HG02798 (cell line): Measurements from ENCODE around the gene CCDC9B.

Source experiments
- ATAC-seq: cut with Tn5 transposase; IDR thresholded peaks from one replicate; pipeline ENCODE4 v1.9.1; 2021; ENCODE audit warnings: mild to moderate bottlenecking; ENCODE audit not compliant: unreplicated experiment, poor library complexity

Gene CCDC9B

GRCh38 chr15:40331637-40332036 lies 9.1 kb downstream of the CCDC9B start:
- no peak for ATAC-seq

- ATAC-seq: no peak
Observed at GRCh38 chr15:40331026-40331425, 9.7 kb downstream of the CCDC9B start.

DNA sequence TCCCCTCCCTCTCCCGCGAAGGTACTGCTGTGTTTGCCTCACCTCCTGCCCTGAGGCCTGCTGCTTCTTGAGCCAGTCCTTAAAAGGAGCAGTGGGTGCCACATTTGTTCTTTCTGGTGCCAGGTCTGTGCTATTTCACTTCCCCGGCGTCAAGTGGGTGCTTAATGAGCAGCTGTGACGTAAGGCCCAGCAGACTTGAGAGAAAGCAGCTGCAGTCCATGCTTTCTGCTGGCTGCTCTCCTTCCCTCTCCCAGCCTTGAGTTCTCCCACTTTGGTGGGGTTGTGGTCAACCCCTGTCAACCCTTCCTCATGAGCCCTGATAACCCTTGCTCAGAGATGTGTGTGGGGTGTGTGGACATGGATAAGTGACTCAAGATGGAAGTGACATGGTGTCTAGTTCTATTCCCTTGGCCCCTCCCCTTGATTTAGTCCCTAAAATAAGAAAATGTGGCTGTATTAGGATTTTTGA lies 10.3 kb downstream of the CCDC9B start:
- no peak for ATAC-seq

DNA sequence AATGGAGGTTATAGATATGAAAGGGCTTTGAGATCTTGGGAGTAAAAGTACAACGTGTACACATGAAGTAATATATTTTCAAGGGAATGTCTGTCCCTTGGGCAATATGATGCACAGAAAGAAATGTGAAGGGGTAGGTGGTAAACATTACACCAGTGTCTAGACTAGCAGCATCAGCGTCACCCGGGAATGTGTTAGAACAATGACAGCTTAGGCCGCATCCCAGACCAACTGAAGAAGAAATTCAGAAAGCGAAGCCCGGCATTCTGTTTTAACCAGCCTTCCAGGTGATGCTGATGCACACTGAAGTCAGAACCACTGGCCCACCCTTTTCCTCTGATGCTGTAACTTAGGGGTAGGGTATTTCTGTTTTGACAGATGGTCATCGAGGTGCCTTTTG lies 10.9 kb downstream of the CCDC9B start:
- no peak for ATAC-seq

DNA sequence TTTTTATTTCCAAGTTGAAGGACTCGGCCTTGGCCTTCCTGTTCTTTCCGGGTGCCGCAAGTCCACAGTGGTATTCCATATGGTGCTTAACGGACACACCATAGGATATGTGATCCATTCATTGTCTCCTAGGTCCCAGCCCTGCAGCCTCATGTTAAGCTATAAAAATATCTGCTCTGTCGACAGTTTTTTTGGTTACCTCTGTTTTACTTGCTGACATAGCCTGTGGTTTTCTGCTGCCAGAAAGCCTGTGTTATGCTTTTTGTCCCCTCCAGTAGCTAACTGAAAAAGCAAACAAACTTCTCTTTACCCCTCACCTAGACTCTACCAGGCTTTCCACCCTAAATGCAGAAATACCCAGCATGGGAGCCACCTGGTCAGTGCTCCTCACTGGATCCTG lies 12.0 kb downstream of the CCDC9B start:
- ATAC-seq: no peak

GRCh38 chr15:40328176-40328575 lies 12.6 kb downstream of the CCDC9B start:
- ATAC-seq: no peak

DNA sequence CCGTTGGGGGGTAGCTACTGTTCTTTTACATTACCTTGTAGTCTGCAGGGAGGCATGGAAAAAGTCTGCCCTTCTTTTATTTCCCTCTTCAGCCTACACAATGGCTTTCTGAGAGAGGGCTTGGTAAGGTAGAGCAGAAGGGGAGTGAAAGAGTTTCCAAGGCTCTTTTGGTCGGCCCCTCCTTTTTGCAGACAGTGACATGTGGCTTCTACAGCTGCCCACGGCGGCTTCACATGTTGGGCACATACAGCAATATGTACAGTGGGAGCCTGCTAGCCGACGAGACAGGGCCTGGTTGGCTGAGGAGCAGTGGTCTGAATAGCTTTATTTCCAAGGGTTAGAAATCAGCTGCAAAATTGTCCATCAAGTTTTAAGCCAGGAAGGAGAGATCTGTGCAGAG lies 13.3 kb downstream of the CCDC9B start:
- no peak for ATAC-seq

DNA sequence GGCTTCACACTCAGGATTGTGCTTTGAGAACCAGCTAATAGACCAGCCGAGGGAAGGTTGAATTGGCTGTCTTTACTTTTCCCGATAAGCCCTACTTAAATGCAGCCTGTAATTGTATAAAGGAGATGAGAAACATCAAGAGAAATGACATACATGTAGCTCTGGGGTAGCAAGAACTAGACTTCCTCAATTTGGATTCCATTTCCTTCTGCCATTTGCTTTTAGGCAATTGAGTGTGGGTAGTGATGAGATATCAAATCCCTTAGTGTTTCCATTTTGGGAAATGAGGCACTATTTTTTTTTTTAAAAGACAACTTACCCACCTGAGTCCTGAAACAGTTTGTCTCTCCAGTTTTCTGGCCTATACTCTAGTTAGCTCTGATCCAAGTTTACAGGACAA lies 15.0 kb downstream of the CCDC9B start:
- no peak for ATAC-seq

DNA sequence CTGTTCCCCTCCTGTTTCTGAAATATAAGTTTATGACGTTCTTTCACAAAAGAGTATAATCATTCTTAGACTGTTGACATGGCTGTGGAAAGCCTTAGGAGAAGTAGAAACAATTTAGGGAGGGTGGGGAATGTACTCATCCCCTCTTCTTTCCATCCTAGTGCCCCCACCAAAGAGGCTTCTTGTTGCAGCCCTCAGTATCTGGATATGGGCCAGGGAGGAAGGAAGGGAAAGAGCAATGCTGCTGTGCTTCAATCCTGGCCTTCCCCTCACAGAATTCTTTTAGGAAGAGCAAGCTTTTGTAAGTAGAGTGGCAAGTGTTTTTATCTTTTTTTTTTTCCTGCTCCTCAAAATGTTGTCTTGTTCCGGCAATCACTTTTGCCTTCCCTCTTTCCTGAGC lies 15.6 kb downstream of the CCDC9B start:
- no peak for ATAC-seq

DNA sequence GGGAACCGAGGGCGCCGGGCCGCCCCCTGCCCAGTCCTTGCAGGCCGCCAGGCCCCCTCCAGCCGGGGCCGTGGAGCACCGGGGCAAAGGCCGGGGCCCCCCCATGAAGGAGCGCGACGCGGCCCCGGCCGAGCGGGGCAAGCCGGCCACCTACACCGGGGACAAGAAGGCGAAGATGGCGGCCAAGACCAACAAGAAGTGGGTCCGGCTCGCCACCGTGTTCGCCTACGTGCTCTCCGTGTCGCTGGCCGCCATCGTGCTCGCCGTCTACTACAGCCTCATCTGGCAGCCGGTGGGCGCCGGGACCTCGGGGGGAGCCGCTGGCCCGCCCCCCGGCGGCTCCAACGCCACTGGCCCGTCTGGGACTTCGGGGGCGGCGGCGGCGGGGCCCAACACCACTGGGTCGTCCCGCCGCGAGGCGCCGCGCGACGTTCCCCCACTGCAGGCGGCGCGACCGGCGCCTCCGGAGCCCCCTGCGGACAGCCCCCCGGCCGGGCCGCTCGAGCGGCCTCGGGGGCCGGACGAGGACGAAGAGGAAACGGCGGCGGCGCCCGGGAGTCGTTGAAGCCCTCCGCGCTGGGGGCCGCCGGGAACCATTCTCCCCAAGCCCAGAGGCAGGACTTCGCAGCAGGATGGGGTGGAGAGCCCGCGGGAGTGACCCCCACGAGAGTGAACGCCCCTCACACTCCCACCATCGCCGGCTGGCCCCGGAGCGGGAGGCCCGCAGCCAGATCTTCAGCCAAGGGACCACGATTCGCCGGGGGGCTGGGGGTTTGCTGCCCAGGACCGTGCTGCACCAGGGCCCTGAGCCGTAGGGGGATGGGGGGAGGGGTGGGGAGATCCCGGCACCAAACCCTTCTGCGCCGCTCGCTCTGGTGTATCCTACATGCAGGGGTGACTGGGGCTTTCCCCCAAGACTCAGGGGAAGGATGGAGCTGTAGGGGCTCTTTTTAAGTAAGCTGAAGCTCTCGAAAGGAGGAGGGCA lies 16.5 kb downstream of the CCDC9B start:
- ATAC-seq: no peak

DNA sequence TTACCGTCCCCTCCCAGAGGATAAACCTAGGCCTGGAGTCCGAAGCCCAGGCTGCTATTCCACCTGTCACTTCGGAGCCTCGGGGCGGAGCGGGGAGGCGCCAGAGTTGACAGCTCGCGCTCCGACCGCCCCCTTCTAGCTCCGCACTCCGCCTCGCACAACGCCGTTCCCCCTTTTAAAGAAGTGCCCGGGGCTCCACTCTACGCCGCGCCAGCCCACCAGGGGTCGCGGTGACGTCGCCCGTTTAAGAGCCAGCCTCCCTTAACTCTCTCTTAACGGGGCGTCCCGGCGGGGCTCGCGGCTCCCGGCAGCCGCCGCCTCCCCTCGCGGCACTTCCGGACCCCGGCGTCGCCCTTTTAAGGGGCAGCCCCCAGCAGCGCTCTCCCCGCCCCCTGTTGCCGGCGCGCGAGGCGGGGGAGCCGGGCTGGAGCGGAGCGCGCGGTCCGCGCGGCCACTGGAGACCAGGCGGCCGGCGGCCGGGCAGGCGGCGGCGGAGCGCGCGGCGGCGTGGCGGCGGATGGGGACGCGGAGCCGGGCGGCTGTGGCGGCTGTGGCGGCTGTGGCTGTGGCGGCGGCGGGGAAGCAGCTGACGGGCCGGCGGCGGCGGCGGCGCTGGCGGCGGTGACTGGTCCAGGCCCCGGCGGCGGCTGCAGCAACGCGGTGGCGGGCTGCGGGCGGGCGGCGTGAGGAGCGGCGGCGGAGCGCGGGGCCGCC lies 17.3 kb downstream of the CCDC9B start, which contains the start of gene INAFM2:
TSS of gene INAFM2 (plus strand) at position 454 of the 714 bp plus-strand sequence. CDS start 364 bp downstream, outside the sequence.
- peak; percentile 89 for ATAC-seq

DNA sequence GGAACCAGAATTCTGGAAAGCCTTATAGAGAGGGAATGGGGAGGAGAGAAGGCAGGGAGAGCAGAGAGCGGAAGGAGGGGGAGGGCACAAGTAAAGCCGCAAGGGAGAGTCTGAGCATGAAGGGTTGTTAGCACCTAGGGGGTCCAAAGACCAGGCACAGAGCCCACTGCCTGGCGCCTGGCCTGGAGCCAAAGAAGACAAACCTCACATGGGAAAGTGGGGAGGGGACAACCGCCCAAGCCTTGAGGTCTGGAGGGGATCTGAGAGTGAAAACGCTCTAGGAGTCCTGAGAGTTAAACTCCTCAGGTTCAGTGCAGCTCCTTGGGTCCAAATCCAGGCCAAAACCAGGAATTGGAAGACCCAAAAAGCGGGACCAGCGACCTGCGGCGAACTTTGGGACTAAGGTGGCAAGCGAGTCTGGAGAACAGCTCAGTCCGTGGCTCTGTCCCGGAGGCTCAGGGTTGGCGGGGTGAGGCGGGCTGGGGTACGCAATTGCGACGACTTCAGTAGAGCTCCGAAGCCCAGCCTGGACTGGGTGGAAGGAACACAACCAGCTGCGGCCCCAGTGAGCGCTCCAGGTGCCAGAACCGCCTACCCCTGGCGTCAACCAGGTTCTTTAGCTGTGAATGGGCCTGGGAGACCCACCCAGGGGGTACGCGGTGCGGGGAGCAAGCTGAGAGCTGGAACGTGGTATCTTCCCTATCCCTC lies 18.1 kb downstream of the CCDC9B start:
- ATAC-seq: no peak

DNA sequence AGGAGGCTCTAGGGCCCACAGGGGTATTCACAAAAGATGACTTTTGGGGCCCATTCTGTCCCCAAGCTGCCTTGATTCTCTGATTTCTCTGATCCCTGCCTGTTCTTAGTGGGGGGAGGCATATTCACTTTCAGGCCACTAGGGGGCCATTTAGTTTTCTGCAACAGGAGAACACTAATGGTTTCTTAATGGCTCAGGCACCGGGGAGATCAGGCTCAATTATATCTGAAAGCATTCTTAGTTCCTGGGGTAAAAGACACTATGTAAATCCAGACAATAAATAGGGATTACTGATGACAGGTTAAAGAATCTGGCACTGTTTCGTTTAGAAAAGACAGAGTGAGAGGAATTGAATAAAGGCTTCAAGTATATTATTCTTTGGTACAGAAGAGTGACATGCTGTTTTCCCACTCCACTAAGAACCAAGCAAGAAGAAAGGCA lies 19.8 kb downstream of the CCDC9B start:
- ATAC-seq: no peak

DNA sequence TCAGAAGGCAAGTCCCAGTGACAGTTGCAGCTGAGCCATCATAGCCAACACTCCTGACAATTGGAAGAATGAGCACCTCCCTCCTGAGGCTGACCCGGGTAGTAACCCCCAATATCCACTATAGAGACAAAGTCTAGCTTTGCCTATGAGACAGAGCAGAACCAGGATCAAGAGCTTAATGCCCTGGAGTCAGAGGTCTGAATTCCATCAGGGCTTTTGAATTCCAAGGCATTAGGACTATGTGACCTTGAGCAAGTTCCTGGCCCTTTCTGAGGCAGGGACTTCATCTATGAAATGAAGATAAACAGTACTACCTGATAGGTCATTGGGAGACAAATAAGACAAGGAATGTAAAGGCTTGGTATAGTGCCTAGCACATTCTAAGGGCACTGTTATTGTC lies 20.3 kb downstream of the CCDC9B start:
- no peak for ATAC-seq

- ATAC-seq: no peak
Observed at GRCh38 chr15:40317580-40317979, 23.2 kb downstream of the CCDC9B start.

DNA sequence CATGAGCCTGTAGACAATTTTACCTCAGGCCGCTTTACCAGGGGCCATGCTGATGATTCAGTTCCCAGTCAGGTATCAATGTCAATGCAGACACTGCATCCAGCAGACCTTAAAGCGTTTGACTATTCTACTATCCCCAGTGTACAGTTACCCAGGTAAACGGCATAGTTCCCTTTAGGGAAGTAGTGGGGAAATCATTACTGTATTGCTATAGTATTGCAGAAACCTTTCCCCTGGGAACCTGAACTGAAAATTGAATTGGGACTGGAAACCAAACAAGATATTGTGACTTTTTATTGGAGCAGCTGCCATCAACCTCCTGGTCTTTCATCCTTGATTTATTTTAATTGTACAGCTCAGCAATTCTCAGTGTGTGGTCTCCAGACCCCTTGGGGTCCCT lies 23.8 kb downstream of the CCDC9B start:
- no peak for ATAC-seq

GRCh38 chr15:40314723-40315276 lies 25.9 kb downstream of the CCDC9B start:
- no peak for ATAC-seq

DNA sequence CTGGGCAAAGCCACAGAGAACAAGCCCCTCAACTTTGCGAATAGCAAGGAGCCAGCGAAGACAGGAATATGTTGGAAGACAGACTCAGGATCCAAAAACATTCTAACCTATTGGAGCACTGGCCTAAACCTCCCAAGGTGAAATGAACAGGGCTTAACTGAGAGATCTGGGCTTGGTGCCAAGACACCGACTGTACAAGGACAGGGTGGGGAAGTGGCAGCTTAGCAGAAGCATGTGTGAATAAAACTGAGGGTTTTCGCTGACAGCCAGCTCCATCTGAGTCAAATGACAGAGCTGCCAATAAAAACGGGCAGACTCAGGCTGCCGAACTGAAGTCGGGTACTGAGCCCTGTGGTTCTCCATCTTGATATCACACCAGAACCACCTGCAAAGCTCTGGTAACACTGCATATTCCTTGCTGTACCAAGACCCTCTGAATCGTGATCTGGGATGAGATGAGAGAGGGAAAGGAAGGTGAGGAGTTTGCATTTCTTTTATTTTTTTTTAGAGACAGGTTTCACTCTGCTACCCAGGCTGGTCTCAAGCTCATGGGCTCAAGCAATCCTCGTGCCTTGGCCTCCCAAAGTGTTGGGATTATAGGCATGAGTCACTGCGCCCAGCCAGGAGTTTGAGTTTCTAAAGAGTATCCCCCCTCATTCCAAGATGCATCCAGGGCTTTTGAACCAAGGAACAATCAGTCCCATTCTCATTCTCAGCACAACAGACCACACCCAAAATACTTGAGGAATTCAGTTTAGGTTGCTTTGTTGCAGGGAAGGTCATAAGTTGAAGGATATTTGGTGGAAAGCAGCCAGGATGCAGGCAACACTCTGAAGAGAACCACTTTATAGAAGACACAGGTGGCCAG lies 27.0 kb downstream of the CCDC9B start:
- no peak for ATAC-seq
